ENCODE measurements around the gene ARFIP1.

ARFIP1 gene

GRCh38 chr4:152960082-152960481 is 180.3 kb downstream of the ARFIP1 start:
- DNase-seq (ENCODE audit: low spot score) = no peak
- no peak for FAIRE-seq

DNA sequence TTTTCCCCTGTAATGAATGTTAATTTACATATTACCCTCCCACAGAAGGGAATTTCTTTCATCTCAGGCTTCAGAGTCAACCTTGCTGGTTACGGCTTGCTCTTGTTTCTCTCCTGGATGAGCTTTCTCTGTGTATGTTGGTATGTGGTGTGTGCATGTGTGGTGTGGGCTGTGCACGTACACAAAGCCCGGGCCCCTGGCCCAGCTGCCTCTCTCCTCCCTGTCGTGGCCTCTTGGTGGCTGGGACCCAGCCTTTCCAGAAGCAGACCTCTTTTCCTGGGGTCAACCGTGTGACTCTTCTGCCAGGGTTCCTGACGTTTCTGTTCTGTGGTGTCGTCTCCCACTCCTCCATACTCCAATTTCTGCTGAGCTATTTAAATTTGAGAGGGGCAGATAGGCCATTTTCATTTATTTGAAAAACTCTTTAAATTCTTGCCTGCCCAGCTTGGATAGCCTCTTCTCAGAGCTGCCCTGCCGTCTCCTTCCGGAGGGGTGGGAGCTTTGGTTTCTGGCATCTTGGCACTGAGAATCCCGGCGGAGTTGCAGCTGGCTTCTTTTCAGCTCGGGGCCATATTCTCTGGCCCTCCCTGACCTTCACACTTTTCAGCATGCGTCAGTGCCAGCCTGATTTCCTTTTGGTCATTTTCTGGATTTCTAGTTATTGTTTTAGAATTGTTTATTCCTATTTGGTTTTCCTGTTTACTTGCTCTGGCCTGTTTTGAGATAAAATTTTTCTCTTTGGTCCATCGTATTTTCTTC is 181.4 kb downstream of the ARFIP1 start:
- DNase-seq (ENCODE audit: low spot score) (no peak), FAIRE-seq (no peak)

DNA sequence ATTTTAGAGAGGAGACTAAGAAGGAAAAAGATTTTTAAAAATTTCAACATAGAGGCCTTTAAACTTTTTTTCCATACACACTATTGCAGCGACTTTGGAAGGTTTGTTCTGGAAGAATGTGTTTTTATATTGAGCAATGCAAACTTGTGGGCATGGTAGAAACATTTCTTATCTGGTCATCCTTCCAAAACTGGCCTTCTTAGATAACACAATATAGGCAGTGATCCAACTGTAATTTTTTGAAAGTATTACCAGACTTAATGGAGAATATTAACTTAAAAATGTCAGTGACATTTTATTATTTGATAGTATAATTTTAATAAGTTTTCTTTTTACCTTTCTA is 182.0 kb downstream of the ARFIP1 start:
- FAIRE-seq (no peak), DNase-seq (ENCODE audit: low spot score) (no peak)
